ENCODE data around the gene TCEA2. TPM values are rescaled to one million over a fixed set of nuclear protein-coding genes. Genes with fewer than 3 reads are reported as not detected.

TCEA2 gene
- total and polyA plus RNA-seq, 7 experiments from 2014 or later = 22.2 to 73.2 (median 36.4) TPM

DNA sequence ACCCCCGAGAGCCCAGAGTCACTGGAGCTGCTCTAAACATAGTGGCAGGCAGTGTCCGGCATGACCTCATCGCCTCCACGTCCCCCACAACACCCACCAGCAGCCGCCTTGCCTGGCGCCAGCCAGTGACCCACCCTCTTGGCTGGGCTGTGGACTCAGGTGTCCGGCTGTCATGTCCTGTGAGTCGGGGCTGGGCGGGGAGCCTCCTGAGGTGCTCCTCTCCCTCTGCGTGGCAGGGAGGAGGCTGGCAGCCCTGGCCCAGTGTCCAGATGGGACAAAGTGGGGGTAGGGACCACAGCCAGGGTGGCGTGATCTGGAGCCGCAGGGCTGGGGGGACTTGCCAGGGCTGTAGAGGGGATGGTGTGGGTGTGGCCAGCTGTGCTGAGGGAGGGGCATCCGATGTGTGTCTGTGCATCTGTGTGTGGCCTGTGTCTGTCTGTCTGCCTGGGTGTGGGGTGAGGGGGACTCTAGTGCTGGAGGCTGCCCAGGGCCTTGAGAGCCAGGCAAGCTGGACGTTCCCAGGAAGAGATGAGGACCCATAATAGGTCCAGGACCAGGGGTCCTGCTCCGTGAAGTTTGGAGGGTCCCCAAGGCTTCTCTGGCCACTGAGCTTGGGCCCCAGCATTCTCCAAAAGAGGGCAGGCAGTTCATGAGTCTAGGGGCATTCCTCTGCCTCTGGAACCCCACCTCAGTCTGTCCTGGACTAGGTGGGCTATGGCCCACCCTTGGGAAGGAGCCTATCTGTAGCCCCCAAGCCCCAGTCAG, 11.3 kb upstream of the TCEA2 start:
- no peaks in the 10 kb centered on the region for H3K9me3 ChIP-seq (ENCODE audit: control insufficient read depth in 2 of 3, low read length in 3 of 3)
- H3K4me3 ChIP-seq (ENCODE audit: low read length) = no peak overlapping the region
- H3K4me3 Mint-ChIP-seq = peak overlapping the region in 2 of 10 donors; percentile 3 to 34
- no peak overlapping the region for H3K27ac ChIP-seq (ENCODE audit: low read depth, low read length)
- intact Hi-C loops (cut with micrococcal nuclease) = no loop called here
- no peaks in the 10 kb centered on the region for H3K9me3 Mint-ChIP-seq
- no peak for DNase-seq
- peaks cover 0 to 8% of the 10 kb centered on the region in 2 donors for H3K4me1 ChIP-seq (ENCODE audit: control insufficient read depth in 2 of 2, insufficient read depth in 2 of 2, low read length in 2 of 2)
- H3K27me3 ChIP-seq (ENCODE audit: control insufficient read depth in 2 of 2, insufficient read depth in 2 of 2, low read length in 2 of 2) = peaks cover 6 to 22% of the 10 kb centered on the region in 2 donors
- peaks cover 5 to 32% (median 10%) of the 10 kb centered on the region in 5 donors for H3K27me3 Mint-ChIP-seq
- no peaks in the 10 kb centered on the region for H3K36me3 ChIP-seq (ENCODE audit: control insufficient read depth in 2 of 3, insufficient read depth in 3 of 3, low read length in 3 of 3)
- H3K27ac Mint-ChIP-seq = no peak overlapping the region
- H3K4me1 Mint-ChIP-seq = peaks cover 0 to 13% (median under 1%) of the 10 kb centered on the region in 7 donors
- ChIA-PET CTCF (interaction anchor here (1.0 kb wide), 1 partner anchor 13 kb away, joined by 3 read pairs; no protein-coding TSS in a partner anchor), POLR2A (interaction anchor here (1.0 kb wide), 1 partner anchor 8 kb away, joined by 3 read pairs; no protein-coding TSS in a partner anchor)
- no peaks in the 10 kb centered on the region for H3K36me3 Mint-ChIP-seq
- ATAC-seq = no peak

DNA sequence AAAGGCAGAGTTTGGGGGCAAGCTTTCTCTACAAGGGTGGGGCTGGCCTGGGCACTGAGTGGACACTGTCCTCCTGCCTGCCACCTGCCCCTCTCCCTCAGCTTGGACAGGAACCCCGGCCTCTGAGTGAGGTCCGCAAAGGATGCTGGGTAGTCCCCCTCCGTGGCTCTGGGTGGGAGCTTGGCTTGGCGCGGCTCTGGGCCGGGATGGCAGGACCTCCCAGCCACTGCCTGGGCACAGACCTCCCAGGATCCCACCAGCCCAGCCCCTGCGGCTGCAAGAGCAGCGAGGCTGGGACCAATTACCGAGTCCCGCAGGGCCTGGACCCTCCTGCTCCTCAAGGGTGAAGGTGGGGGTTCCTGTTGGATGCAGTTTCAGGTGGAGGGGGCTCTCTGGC, 10.7 kb upstream of the TCEA2 start:
- Histone ChIP-seq H3K27me3 (ENCODE audit: control insufficient read depth in 2 of 2, insufficient read depth in 2 of 2, low read length in 2 of 2) (peaks cover 6 to 22% of the 10 kb centered on the region in 2 donors), H3K4me3 (ENCODE audit: low read length) (no peak overlapping the region), H3K36me3 (ENCODE audit: control insufficient read depth in 2 of 3, insufficient read depth in 3 of 3, low read length in 3 of 3) (no peaks in the 10 kb centered on the region), H3K9me3 (ENCODE audit: control insufficient read depth in 2 of 3, low read length in 3 of 3) (no peaks in the 10 kb centered on the region), H3K27ac (ENCODE audit: low read depth, low read length) (no peak overlapping the region), H3K4me1 (ENCODE audit: control insufficient read depth in 2 of 2, insufficient read depth in 2 of 2, low read length in 2 of 2) (peaks cover 0 to 8% of the 10 kb centered on the region in 2 donors)
- no peaks in the 10 kb centered on the region for H3K9me3 Mint-ChIP-seq
- no peak overlapping the region for H3K27ac Mint-ChIP-seq
- POLR2A ChIA-PET = interaction anchor here (1.7 kb wide), 1 partner anchor 12 kb away, joined by 4 read pairs; no protein-coding TSS in a partner anchor
- H3K4me3 Mint-ChIP-seq = no peak overlapping the region
- peaks cover 5 to 26% (median 8%) of the 10 kb centered on the region in 5 donors for H3K27me3 Mint-ChIP-seq
- intact Hi-C loops (cut with micrococcal nuclease) = no loop called here
- CTCF ChIA-PET = interaction anchor here (1.0 kb wide), 1 partner anchor 14 kb away, joined by 3 read pairs; no protein-coding TSS in a partner anchor
- peaks cover 0 to 15% (median 4%) of the 10 kb centered on the region in 7 donors for H3K4me1 Mint-ChIP-seq
- ATAC-seq (no peak), DNase-seq (no peak)
- H3K36me3 Mint-ChIP-seq = no peaks in the 10 kb centered on the region

DNA sequence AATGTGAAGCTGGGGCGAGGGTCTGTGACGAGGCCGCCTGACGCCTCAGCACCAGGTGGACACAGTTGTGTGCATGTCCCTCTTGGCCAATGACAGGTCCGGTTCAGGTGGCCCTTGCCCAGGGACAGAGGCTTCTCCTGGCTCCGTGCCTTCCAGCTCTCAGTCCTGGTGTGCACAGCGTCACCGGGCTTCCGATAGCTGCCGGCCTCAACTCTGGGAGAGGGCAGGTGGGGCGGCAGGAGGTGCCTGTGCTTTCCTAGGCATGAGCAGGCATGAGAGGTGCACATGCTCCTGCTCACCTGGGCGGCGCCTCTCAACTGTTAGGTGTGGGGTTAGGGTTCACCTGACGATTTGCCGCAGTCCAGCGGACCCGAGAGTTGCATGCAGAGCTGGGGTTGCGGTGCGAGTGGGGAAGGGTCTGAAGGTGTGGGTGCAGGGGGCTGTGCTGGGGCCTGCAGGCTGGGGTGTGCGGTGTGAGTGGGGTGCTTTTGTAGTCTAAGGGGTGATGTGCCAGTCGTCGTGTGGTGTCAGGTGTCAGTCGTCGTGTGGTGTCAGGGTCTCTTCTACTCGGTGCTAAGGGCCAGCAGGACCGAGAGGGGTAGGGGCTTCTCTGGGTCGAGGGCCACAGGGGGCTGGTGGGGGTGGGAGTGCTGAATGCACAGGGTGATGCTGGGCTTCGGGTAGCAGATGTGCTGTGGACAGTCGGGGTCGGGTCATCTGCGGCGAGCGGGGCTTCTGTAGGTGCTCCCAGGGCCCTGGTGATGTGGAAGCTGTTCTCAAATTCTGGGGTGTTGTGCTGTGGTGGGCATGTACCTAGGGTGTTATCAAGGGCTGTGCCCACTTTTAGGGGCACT, 9.8 kb upstream of the TCEA2 start:
- H3K4me1 ChIP-seq (ENCODE audit: control insufficient read depth in 2 of 2, insufficient read depth in 2 of 2, low read length in 2 of 2) = peaks cover 0 to 16% of the 10 kb centered on the region in 2 donors
- ATAC-seq (no peak), DNase-seq (no peak)
- Mint-ChIP-seq H3K27me3 (peaks cover 5 to 20% (median 8%) of the 10 kb centered on the region in 5 donors), H3K4me1 (peaks cover 0 to 22% (median 8%) of the 10 kb centered on the region in 7 donors), H3K36me3 (no peaks in the 10 kb centered on the region), H3K27ac (peak overlapping the region in 1 of 9 donors; percentile 9), H3K9me3 (no peaks in the 10 kb centered on the region), H3K4me3 (peak overlapping the region in 1 of 10 donors; percentile 45)
- no peaks in the 10 kb centered on the region for H3K9me3 ChIP-seq (ENCODE audit: control insufficient read depth in 2 of 3, low read length in 3 of 3)
- H3K36me3 ChIP-seq (ENCODE audit: control insufficient read depth in 2 of 3, insufficient read depth in 3 of 3, low read length in 3 of 3) = no peaks in the 10 kb centered on the region
- ChIA-PET CTCF (interaction anchor here (2.1 kb wide), 1 partner anchor 14 kb away, joined by 5 read pairs; no protein-coding TSS in a partner anchor), POLR2A (interaction anchor here (1.2 to 1.7 kb wide), 3 partner anchors 11 to 25 kb away, joined by 3 to 5 read pairs (median 4); no protein-coding TSS in a partner anchor)
- peaks cover 6 to 22% of the 10 kb centered on the region in 2 donors for H3K27me3 ChIP-seq (ENCODE audit: control insufficient read depth in 2 of 2, insufficient read depth in 2 of 2, low read length in 2 of 2)
- no peak overlapping the region for H3K27ac ChIP-seq (ENCODE audit: low read depth, low read length)
- intact Hi-C loops (cut with micrococcal nuclease) = no loop called here
- H3K4me3 ChIP-seq (ENCODE audit: low read length) = no peak overlapping the region

DNA sequence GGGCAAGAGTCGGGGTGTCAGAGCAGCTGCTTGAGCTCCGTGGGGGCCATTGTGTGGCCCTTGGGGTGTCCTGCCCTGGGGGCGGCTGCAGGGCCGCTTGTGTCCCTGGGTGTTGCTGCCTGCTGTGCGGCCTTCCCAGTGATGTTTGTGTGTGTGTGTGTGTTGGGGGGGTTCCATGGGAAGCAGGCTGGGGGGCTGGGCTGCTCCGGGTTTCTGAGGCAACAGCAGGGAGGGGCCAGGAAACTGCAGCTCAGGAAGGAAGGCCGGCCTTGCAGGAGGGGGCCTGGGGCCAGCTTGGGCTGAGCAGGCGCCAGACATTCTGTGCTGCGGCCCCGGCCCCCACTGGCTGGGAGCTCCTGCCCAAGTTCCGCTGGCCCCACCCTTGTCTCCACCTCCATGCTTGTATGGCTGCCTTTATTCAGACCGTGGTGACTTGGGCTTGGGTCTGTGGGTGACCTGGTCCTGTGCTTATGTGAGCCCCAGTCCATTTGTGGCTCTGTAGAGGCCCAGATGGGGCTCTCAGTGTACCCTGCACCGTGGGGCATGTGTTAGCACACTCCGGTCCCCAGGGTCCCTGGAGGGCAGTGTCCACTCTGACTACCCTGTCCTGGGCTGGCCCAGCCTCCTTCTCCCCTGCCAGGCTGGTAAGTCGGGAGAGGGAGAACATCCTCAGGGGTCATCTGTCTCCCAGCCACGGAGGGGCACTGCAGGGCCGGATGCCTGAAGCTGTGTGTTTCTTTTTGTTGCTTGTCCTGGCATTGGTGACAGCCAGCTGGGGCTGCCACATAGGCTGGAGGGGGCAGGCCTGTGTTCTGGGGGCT, 8.9 kb upstream of the TCEA2 start:
- Histone ChIP-seq H3K27me3 (ENCODE audit: control insufficient read depth in 2 of 2, insufficient read depth in 2 of 2, low read length in 2 of 2) (peaks cover 6 to 22% of the 10 kb centered on the region in 2 donors), H3K4me3 (ENCODE audit: low read length) (no peak overlapping the region), H3K9me3 (ENCODE audit: control insufficient read depth in 2 of 3, low read length in 3 of 3) (no peaks in the 10 kb centered on the region), H3K4me1 (ENCODE audit: control insufficient read depth in 2 of 2, insufficient read depth in 2 of 2, low read length in 2 of 2) (peaks cover 0 to 16% of the 10 kb centered on the region in 2 donors), H3K36me3 (ENCODE audit: control insufficient read depth in 2 of 3, insufficient read depth in 3 of 3, low read length in 3 of 3) (no peaks in the 10 kb centered on the region), H3K27ac (ENCODE audit: low read depth, low read length) (no peak overlapping the region)
- ChIA-PET POLR2A (interaction anchor here (1.0 to 1.7 kb wide), 4 partner anchors 9 to 24 kb away, joined by 3 to 5 read pairs (median 4); partner anchors contain the start of gene TCEA2), CTCF (interaction anchor here (2.1 kb wide), 1 partner anchor 15 kb away, joined by 5 read pairs; no protein-coding TSS in a partner anchor)
- intact Hi-C loops (cut with micrococcal nuclease) = no loop called here
- Mint-ChIP-seq H3K4me1 (peaks cover 0 to 22% (median 8%) of the 10 kb centered on the region in 7 donors), H3K27me3 (peaks cover 5 to 18% (median 8%) of the 10 kb centered on the region in 5 donors), H3K36me3 (no peaks in the 10 kb centered on the region), H3K4me3 (peak overlapping the region in 1 of 10 donors; percentile 45), H3K9me3 (no peaks in the 10 kb centered on the region), H3K27ac (peak overlapping the region in 1 of 9 donors; percentile 42)
- no peak for DNase-seq
- no peak for ATAC-seq

DNA sequence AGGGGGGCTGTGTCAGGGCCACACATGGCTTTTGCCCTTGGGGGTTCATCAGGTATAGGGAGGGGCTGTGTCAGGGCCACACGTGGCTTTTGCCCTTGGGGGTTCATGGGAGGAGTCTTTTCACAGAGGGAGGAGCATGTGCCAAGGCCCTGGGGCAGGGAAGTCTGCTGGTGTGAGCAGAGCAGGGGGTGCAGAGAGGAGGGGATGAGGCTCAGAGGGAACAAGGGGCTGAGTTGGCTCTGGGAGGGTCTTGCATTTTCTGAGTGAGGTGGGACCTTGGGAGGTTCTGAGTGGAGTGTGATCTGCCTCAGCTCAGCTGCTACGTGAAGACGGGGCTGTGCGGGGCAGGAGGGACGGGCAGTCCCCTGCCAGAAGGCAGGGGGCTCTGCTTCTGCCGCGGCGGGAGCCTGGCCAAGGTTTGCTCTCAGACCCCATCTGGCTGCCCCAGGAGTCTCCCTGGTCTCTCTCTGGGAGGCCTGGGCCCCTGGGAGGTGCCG, 7.6 kb upstream of the TCEA2 start:
- Mint-ChIP-seq H3K9me3 (no peaks in the 10 kb centered on the region), H3K36me3 (peaks cover 0 to 2% (median 0%) of the 10 kb centered on the region in 5 donors), H3K27ac (peak overlapping the region in 2 of 9 donors; percentile 31 to 71), H3K27me3 (peaks cover 5 to 17% (median 8%) of the 10 kb centered on the region in 5 donors), H3K4me3 (peak overlapping the region in 2 of 10 donors; percentile 17 to 45), H3K4me1 (peaks cover 0 to 26% (median 8%) of the 10 kb centered on the region in 7 donors)
- no peak overlapping the region for H3K4me3 ChIP-seq (ENCODE audit: low read length)
- no peak for DNase-seq
- H3K27ac ChIP-seq (ENCODE audit: low read depth, low read length) = no peak overlapping the region
- no peaks in the 10 kb centered on the region for H3K36me3 ChIP-seq (ENCODE audit: control insufficient read depth in 2 of 3, insufficient read depth in 3 of 3, low read length in 3 of 3)
- CTCF ChIA-PET = interaction anchor here (2.1 kb wide), 1 partner anchor 16 kb away, joined by 5 read pairs; no protein-coding TSS in a partner anchor
- intact Hi-C loops (cut with micrococcal nuclease) = loop anchor here in 1 of 2 donors (5.0 kb wide), 1 partner anchor 518 kb away; the partner anchor contains the start of gene PTK6
- H3K4me1 ChIP-seq (ENCODE audit: control insufficient read depth in 2 of 2, insufficient read depth in 2 of 2, low read length in 2 of 2) = peaks cover 0 to 8% of the 10 kb centered on the region in 2 donors
- no peaks in the 10 kb centered on the region for H3K9me3 ChIP-seq (ENCODE audit: control insufficient read depth in 2 of 3, low read length in 3 of 3)
- H3K27me3 ChIP-seq (ENCODE audit: control insufficient read depth in 2 of 2, insufficient read depth in 2 of 2, low read length in 2 of 2) = peaks cover 3 to 15% of the 10 kb centered on the region in 2 donors
- POLR2A ChIA-PET = no interaction called here
- ATAC-seq = no peak
